ENCODE measurements around the gene KIAA0753.

Gene KIAA0753

DNA sequence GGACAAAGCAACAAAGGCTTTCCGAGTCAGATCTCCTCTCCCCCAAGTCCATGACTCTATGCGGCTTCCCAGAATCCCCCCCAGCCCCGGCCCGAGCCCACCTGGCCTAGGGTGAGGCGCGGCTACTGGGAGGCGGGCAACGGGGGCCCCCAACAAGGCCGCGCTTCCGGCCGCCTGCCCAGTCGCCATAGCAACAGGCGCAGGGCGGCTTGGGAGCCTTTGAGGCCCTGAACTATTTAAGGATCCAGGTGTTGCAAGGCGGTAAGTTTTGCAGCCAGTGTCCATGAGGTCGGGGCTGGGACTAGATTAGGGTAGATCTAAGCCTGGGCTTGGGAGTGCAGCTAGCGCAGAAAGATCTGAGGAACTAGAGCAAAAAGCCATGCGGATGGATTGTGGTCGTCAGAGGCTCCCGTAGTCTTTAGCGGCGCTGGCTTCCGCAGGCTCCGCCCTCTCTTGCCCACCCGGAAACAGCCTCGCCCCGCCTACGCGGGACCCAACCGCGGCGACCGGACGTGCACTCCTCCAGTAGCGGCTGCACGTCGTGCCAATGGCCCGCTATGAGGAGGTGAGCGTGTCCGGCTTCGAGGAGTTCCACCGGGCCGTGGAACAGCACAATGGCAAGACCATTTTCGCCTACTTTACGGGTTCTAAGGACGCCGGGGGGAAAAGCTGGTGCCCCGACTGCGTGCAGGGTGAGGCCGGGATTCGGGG, at the start of gene KIAA0753, which contains the start of gene TXNDC17:
Gene KIAA0753 (minus strand): TSS at position 176 of the 711 bp plus-strand sequence. CDS start 5,608 bp downstream, outside the sequence.
Gene TXNDC17 (plus strand): TSS at position 525 of the 711 bp plus-strand sequence. CDS start 23 bp downstream, at position 548.
- peak; percentile 96 for DNase-seq

DNA sequence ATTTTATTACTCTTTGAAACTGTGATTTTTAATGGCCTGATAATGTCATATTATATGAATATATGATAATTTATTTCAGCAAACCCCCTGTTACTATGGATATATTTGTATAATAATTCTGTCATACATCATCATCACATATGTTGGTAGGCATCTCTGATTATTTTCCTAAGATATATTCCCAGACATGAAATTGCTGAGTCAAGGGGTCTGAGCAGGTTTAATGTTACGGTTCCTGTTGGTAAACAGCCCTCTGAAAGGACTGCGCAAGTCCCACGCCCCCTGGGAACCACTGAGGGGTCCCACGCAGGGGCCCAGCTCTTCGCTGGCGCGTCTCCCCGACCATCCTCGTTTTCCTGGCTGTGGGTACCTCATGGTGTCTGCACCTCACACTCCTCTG, 48.4 kb upstream of the KIAA0753 start:
- no peak for DNase-seq

DNA sequence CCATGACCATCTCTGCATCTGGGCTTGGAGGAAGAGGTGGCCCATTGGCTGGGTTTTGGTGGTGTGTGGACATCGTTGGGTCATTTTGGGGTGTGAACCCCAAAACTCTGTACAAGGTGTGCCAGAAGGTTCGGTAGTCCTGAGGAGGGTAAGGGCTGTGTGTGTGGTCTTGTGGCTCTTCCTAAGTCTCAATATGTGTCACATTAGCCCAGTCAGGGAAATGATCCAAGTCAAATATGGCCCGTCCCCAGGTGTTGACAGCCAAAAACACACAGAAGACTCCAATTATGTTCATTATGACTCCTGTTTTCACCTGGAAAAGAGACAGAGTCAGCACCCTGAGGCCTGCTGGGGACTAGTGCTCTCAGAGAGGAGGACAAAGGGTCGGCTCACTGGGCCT, 45.5 kb upstream of the KIAA0753 start:
- no peak for DNase-seq

DNA sequence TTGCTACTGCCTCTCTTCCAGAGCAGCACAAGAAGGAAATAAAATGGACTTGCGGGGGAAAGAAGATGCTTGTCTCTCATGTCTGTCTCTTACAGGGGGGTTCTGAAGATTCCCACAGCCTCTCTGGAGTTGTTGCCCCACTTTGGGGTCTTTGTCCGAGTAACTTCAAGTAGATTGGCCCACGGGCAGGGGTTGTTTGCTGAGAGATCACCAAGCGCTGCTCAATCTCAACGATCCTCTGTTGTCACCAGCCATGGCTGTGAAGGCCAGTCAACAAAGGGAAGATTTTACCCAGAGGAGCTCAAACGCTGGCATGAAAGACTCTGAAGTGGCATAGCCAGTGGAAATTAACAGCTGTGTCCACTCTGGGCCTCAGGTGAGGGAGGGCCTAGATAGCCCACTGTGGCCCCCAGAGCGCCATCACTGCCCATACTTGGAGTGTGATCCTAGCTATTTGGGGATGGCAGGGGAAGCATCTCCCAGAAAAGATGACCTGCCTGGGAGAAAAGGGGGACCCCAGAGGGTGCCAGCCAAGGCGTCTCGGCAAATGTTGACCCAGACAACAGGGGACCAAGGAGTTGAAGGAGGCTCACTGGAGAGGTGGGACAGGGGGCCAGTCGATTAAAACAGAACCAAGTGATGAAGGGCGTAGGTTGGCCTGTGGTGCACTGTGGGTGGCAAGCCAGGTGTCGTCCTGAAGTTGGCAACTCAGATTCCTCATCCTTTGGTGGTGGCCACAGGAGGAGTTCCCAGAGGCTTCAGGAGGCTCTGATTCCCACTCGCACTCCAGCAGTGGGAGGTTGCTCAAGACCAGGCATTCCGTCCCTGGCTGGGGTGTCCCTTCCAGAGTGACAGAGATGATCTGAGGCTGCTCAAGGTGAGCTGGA, 44.6 kb upstream of the KIAA0753 start:
- DNase-seq, result no peak

DNA sequence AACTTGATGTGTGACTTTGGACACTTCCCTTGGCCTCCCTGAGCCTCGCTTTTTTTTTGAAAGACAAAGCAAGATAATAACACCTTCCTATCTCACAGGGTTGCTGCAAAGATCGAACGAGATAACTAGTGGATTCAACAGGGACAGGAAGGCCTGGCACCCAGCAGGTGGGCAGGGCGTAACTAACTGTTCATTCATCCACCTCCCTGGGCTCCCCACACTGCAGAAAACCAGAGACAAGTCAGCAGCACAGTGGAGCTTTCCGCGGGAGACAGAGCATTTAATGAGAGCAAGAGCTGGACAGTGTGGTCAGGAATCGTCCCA, 43.9 kb upstream of the KIAA0753 start:
- no peak for DNase-seq

GRCh38 chr17:6683730-6684459, 43.4 kb upstream of the KIAA0753 start:
- no peak for DNase-seq

DNA sequence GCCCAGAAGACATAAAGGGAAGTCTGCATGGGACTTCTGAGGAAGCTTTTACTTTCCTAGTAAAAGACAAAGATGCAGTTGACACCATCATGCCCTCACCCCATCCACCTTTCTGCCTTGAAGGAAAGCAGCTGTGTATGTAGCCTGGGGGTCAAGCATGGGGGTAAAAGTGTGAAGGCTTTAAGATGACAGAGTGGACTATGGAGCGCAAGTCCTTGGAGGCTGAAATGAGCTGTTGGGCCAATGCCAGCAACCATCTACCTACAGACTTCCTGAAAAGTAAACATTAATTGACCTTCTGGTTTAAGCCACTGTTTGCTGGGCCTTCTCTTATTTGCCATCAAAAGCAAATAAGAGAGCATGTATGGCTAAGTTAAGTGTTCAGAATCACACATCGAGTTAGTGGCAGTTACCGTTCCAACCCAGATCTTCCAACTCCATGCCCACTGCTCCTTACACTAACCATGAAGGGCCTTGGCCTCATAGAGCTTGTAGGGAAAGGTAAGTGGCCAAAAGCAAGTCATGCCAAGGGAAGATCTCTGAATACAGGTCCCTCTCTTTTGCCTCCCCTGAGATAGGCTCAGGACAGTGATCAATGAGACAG, 42.7 kb upstream of the KIAA0753 start:
- no peak for DNase-seq

- no peak for DNase-seq
Measured at GRCh38 chr17:6682339-6682738, 41.8 kb upstream of the KIAA0753 start.

- DNase-seq, result no peak
Measured at GRCh38 chr17:6681671-6682070, 41.2 kb upstream of the KIAA0753 start.

DNA sequence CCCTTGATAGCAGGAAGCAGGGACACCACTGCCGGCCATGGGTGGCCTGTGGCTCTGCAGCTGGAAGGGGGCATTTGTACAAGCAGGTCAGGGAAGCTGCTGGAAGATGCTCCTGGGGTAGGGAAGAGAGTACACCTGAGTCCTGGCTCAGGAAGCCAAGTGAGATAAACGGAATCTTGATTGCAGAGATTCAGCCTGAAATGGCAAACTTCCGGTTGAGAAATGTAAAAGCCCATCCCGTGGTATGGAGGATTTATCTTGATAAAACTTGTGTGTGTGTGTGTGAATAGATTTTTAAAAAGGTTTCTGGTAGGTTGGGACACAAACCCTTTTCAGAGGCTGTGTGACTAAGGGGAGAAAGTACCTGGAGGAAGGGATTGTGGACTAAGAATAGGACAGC, 40.7 kb upstream of the KIAA0753 start:
- no peak for DNase-seq

DNA sequence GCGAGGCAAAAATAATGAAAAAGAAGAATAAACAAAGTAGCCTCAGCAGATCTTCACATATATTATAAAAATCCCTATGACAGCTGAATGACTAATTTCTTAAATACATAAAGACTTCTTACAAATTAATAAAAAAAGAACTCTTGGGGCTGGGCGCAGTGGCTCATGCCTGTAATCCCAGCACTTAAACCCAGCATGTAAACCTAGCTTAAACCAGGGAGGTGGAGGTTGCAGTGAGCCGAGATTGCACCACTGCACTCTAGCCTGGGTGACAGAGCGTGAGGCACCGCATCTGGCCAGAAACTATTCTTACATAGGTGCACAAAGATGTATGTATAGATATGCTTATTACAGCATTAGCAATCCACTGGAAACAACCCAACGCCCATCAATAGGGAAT, 38.7 kb upstream of the KIAA0753 start:
- no peak for DNase-seq

DNA sequence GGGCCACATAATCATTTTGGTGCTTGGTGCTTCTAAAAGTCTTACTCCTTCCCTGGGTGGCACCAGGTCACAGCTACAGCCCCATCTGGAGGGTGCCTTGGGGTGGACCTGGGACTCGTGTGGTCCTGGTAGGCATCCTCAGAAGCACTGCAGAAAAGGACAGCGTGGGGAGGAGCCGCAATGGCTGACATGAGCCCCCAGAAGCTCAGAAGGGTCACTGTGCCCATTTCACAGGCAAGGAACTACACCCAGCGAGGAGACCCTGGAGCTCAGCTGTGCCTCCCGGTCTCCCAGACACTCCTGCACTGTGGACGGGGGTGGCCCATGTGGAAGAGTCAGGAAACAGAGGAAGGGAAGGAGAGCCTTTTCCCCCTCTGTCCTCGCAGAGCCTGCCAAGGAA, 37.4 kb upstream of the KIAA0753 start:
- DNase-seq, result no peak

DNA sequence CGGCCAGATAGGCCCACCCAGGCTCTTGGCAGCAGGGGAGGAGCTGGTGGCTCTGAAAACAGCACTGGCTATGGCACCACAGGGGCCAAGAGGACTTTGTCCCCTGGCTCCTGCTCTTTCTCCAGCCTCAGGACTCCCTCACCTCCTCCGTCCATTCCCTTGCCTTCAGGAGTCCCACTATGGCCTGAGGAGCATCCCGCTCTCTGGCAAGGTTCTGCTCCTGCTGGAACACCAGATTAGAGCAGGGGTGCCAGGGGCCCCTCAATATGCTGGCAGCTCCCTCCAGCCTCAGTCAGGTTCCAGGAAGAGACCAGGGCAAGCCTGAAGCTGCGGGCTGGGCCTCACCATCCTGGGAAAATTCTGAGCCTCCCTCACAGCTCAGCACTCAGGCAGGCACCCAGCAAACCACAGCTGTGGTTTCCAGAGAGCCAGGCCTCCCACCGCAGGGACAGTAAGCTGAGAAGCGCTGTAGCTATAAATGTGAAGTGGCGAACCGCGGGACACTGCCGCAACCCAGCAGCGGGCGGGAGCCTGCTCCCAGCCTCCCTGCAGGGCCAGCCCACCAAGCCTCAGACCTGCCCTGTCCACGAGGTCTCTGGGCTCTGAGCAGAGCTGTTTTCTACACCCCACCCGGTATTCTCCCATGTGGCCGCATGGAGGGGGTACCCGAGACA, 36.8 kb upstream of the KIAA0753 start:
- peak; percentile 59 for DNase-seq

- no peak for DNase-seq
Measured at GRCh38 chr17:6676802-6677157, 36.3 kb upstream of the KIAA0753 start.

- DNase-seq, result peak; percentile 69
Measured at GRCh38 chr17:6675201-6675825, 34.8 kb upstream of the KIAA0753 start.

DNA sequence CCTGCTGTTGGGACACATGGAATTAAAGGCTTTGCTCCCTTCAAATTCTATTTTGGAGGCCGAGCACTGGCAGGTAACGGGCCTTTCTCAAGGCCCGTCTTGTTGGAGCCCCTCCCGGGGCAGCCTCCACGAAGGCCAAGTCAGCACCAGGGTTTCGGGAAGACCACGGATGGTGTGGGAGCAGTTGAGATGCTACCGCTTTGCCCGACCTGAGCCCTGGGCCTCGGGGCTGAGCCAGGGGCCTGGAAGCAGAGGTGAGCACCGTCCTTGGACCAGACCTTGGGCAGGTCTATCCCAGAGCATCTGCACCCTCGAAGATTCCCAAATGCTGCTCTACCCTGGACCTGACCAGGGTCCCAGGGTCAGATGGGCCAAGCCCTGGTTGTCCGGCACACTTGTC, 34.1 kb upstream of the KIAA0753 start:
- DNase-seq, result no peak

DNA sequence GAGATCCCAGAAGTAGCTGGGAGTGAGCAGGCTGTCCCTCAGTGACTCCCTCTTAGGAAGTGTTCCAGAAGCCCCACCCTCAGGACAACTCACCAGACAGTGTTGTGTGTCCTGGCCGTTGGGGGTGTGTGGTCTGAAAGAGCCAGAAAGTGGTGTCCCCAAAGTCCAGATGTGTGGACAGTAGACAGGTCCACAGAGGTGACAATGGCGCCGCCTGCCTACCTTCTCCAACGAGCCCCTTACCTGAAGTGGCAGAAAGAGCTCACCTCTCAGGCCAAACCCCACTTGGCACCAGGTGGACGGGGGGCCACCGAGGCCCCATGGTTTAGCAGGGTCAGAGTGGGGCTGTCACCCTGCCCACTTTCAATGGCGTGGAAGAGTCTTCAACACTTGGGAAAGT, 30.9 kb upstream of the KIAA0753 start:
- no peak for DNase-seq

DNA sequence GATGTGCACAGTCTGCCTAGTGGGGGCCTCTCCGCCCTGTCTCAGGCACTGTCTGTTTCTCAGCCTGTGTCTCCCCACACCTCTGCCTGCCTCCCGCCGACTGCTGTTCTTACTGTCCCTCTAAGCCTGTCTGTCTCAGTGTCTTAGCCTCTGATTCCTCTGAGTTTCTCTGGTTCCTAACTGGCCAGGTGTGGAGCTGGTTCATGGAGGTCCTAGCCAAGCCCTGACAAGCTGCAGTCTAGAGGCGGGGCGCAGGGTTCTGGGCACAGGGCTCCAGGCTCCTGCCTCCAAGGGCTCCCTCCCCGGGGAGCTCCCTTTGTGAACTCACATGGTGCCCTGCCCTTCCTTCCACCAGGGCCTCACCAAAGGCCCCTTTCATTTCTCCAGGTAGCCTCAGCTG, 30.5 kb upstream of the KIAA0753 start:
- DNase-seq, result no peak

- no peak for DNase-seq
Measured at GRCh38 chr17:6670571-6670970, 30.1 kb upstream of the KIAA0753 start.

DNA sequence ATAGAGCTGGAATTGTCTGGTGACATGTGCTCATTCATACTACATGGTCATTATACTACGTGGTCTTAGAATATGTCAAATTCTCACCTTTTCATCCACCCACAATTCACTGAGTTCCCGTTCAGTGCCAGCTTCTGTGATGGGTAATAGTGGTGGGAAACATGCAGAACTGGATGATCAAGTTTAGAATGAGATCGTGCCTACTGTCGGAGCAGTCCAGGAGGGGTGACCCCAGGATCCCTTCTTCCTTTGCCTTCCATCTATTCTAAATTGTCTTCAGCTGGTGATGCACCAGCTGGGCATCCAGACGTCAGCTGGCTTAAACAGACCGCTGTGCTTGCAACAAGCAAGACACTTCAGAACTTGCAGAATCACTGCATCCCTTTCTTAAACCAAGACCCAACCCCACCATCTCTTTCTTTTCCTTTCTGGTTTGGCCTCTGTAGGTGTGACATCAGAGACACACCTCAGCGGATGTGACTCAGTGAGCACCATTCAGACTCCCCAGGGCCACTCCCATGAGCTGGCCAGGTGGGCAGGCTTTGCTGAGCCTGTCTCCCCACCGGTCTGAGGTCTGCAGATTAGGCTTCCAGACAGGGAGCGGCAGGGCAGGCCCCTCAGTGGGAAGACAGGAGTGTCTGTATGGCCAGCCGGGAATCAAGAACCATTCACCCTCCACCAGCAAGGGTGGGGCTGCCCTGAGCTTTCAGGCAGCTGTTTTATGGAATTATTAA, 29.1 kb upstream of the KIAA0753 start:
- DNase-seq, result no peak

DNA sequence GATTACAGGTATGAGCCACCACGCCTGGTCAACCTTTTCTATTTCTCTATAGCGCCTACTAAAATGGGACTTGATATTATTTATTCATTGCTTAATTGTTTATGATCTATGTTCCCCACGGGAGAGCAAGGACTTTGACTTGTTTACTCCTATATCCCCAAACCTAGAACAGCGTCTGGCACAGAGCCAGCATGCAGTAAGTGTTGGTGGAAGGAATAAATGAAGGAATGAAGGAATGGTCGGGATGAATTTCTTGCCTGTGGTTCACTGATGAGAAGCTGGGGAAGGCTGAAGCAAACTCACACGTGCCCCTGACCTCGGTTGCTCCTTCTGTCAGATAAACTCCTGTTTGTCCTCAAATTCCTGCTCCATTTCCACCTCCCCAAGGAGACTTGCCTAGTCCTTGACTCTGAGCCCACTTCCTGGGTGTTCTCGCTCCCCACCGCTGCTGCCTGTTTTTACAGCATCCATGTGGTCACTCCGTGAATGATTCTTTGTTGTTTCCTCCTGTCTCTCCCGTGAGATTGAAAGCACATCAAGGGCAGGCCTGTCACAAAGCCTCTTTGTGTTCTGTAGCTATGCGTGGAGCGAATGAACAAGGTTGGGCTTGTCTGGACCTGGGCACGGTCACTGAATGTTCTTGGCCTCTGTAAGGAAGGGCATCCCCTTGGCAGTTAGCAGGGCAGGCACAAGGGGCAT, 28.4 kb upstream of the KIAA0753 start:
- no peak for DNase-seq
